GM10248 (cell line): Measurements from ENCODE around the gene NDUFAB1.
"Not testable (repeated sequence)": the region's sequence is repeated elsewhere in the genome, so short reads cannot be mapped to it uniquely, and the experiment has no call there.

Experiments used
- CTCF ChIA-PET: fragments of 300-600 bp; sonication (Branson Sonifier 250); formaldehyde crosslinking; extraction: SDS; loops from one replicate; lab custom pipeline; 2021; ENCODE audit warnings: antibody characterized with exemption; lab: Yijun Ruan, JAX
- POLR2A ChIA-PET: fragments of 350-650 bp; sonication (Branson Sonifier 250); formaldehyde crosslinking; extraction: SDS; loops from one replicate; lab custom pipeline; 2020; ENCODE audit warnings: antibody characterized with exemption; lab: Yijun Ruan, JAX
- DNase-seq: peaks from one replicate; pipeline ENCODE4 v3.0.0; 2012; ENCODE audit errors: extremely low spot score
- TF ChIP-seq, protein P1 (sequence below): IDR thresholded peaks from 2 replicates; pipeline ENCODE4 v1.5.1; 2012; ENCODE audit warnings: mild to moderate bottlenecking, low read depth; ENCODE audit errors: extremely low read depth, missing control alignments, control extremely low read depth

The NDUFAB1 gene

GRCh38 chr16:23629516-23629915 lies 33.4 kb upstream of the NDUFAB1 start:
- TF ChIP-seq, protein P1, sequence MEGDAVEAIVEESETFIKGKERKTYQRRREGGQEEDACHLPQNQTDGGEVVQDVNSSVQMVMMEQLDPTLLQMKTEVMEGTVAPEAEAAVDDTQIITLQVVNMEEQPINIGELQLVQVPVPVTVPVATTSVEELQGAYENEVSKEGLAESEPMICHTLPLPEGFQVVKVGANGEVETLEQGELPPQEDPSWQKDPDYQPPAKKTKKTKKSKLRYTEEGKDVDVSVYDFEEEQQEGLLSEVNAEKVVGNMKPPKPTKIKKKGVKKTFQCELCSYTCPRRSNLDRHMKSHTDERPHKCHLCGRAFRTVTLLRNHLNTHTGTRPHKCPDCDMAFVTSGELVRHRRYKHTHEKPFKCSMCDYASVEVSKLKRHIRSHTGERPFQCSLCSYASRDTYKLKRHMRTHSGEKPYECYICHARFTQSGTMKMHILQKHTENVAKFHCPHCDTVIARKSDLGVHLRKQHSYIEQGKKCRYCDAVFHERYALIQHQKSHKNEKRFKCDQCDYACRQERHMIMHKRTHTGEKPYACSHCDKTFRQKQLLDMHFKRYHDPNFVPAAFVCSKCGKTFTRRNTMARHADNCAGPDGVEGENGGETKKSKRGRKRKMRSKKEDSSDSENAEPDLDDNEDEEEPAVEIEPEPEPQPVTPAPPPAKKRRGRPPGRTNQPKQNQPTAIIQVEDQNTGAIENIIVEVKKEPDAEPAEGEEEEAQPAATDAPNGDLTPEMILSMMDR = no peak
- CTCF ChIA-PET = interaction anchor here (1.1 to 1.6 kb wide), 4 partner anchors 10 to 33 kb away, joined by 3 to 4 read pairs (median 4); no protein-coding TSS in a partner anchor
- POLR2A ChIA-PET = no interaction called here
- no peak for DNase-seq

- TF ChIP-seq, protein P1 = no peak
- POLR2A ChIA-PET = no interaction called here
- CTCF ChIA-PET = interaction anchor here (1.0 to 2.6 kb wide), 3 partner anchors 15 to 189 kb away, joined by 3 to 11 read pairs (median 6); no protein-coding TSS in a partner anchor
- no peak for DNase-seq
These were observed 28.0 kb upstream of the NDUFAB1 start for GRCh38 chr16:23624092-23624491.

DNA sequence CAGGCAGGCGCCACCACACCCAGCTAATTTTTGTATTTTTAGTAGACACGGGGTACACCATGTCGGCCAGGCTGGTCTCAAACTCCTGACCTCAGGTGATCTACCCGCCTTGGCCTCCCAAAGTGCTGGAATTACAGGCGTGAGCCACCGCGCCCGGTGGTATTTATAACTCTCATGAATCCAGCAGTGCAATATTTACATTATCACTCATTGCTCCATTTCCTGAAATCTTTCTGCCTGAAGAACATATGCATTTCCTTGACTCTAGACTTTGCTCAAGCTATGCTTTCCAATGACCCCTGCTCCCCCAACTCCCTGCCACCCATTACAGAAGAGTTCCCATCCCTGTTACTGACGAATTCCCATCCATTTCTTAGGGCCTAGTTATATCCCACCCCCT lies 19.7 kb upstream of the NDUFAB1 start:
- ChIA-PET POLR2A (no interaction called here), CTCF (interaction anchor here (0.9 to 1.3 kb wide), 3 partner anchors 10 to 19 kb away, joined by 3 read pairs; no protein-coding TSS in a partner anchor)
- TF ChIP-seq, protein P1 = no peak
- DNase-seq = no peak

GRCh38 chr16:23611936-23612335 lies 15.8 kb upstream of the NDUFAB1 start:
- POLR2A ChIA-PET = no interaction called here
- TF ChIP-seq, protein P1 = no peak
- CTCF ChIA-PET = no interaction called here
- DNase-seq = no peak

DNA sequence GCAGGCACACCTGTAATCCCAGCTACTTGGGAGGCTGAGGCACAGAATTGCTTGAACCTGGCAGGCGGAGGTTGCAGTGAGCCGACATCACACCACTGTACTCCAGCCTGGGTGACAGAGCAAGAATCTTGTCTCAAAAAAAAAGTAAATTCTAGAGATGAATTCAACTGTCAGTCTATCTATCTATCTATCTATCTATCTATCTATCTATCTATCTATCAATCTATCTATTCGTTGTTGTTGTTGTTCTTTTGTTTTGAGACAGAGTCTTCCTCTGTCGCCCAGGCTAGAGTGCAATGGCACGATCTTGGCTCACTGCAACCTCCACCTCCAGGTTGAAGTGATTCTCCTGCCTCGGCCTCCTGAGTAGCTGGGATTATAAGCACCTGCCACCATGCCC lies 14.8 kb upstream of the NDUFAB1 start:
- DNase-seq, POLR2A ChIA-PET: not testable (repeated sequence)
- CTCF ChIA-PET = interaction anchor here (2.4 kb wide), 1 partner anchor 14 kb away, joined by 11 read pairs; the partner anchor contains the start of gene NDUFAB1

DNA sequence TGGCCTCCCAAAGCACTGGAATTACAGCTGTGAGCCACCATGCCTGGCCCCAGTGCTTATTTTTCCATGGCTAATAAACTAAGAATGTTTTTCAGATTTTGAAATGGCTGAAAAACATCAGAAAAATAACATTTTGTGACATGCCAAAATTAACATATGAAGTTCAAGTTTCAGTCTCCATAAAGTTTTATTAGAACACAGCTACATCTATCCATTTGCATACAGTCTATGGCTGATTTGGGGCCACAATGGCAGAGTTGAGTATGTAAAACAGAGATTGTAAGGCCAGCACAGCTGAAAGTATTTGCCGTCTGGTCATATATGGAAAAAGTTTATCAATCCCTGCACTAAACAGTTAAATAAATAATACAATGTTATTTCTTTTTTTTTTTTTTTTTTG lies 13.8 kb upstream of the NDUFAB1 start:
- DNase-seq = no peak
- TF ChIP-seq, protein P1 = no peak
- CTCF ChIA-PET = interaction anchor here (1.5 to 2.4 kb wide), 2 partner anchors 13 to 20 kb away, joined by 3 to 11 read pairs; partner anchors contain the start of gene NDUFAB1
- POLR2A ChIA-PET = no interaction called here

- ChIA-PET CTCF (interaction anchor here (0.8 to 4.2 kb wide), 2 partner anchors 12 to 16 kb away, joined by 3 to 23 read pairs; partner anchors contain the start of gene NDUFAB1), POLR2A (no interaction called here)
- TF ChIP-seq, protein P1 = no peak
- DNase-seq = no peak
These were observed 12.1 kb upstream of the NDUFAB1 start for GRCh38 chr16:23608194-23608593.
